Stimulated activated naive CD8-positive, alpha-beta T cell treated with anti-CD3 and anti-CD28 coated beads, Interleukin-15, amount 100 ng/mL, for 72 hours (primary cell): ENCODE data around the gene POLR2L.

Source experiments
- ATAC-seq: fragments of 150-1000 bp; cut with Tn5 transposase; 2 replicates; pipeline ENCODE4 v1.10.0; 2021; ENCODE audit warnings: mild to moderate bottlenecking, moderate library complexity
- DNase-seq, 2 donors: peaks; one replicate each; pipeline ENCODE4 v3.0.0; 2021 to 2022
- H3K27ac Mint-ChIP-seq, 2 donors: one replicate each; pipeline ENCODE4 v1.8.0; 2022; ENCODE audit warnings: mild to moderate bottlenecking in 2 of 2, mixed read lengths in 2 of 2, moderate library complexity in 2 of 2
- H3K27me3 Mint-ChIP-seq: one replicate; pipeline ENCODE4 v1.8.0; 2022; ENCODE audit warnings: mixed read lengths
- H3K4me1 Mint-ChIP-seq: one replicate; pipeline ENCODE4 v1.8.0; 2022; ENCODE audit warnings: mild to moderate bottlenecking, mixed read lengths
- H3K4me3 Mint-ChIP-seq, 2 donors: one replicate each; pipeline ENCODE4 v1.8.0; 2022; ENCODE audit warnings: mild to moderate bottlenecking in 2 of 2, mixed read lengths in 2 of 2, moderate library complexity in 1 of 2
- H3K9me3 Mint-ChIP-seq, 2 donors: one replicate each; pipeline ENCODE4 v1.8.0; 2022; ENCODE audit warnings: mixed read lengths in 2 of 2

Gene POLR2L

DNA sequence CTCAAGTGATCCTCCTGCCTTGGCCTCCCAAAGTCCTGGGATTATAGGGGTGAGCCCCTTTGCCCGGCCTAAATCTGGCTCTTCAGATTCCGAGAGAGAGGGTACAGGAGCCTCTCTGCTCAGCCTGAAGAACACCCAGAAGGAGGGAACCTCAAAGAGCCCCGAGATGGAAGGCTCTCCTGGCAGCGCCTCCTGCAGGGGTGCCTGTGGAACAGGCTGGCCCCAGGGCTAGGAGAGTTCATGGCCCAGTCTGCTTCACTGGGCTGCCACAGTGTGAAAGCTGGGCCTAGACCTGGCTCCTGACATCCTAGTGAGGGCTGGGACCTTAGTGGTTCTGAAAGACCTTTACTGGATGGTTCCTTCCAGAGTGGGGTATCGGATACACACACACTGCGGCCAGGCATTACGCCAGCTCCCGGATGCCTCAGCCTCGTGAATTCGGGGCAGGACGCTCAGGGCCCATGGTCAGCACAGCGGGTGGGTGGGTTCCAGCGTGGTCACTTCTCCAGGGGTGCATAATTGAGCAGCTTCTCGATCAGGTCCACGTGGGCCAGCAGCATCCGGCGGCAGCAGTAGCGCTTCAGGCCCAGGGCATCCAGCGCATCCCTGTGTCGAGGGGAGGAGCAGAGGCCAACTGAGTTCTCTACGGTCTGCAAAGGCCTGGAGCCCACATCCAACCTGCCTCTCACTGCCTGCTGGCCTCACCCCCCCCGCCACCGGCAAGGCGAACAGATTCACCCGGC lies 2.3 kb downstream of the POLR2L start:
- DNase-seq, result no peak
- H3K27me3 Mint-ChIP-seq, result no peaks in the 10 kb centered on the region
- H3K9me3 Mint-ChIP-seq, result no peaks in the 10 kb centered on the region
- ATAC-seq, result no peak
- peak overlapping the region in 1 of 2 donors; percentile 83 for H3K27ac Mint-ChIP-seq
- H3K4me1 Mint-ChIP-seq, result peaks cover 70% of the 10 kb centered on the region
- peak overlapping the region in 1 of 2 donors; percentile 88 for H3K4me3 Mint-ChIP-seq

GRCh38 chr11:839280-839623 lies 3.1 kb downstream of the POLR2L start:
- DNase-seq (no peak), ATAC-seq (no peak)
- no peaks in the 10 kb centered on the region for H3K27me3 Mint-ChIP-seq
- H3K9me3 Mint-ChIP-seq, result no peaks in the 10 kb centered on the region
- peak overlapping the region in 1 of 2 donors; percentile 83 for H3K27ac Mint-ChIP-seq
- no peak overlapping the region for H3K4me3 Mint-ChIP-seq
- peaks cover 70% of the 10 kb centered on the region for H3K4me1 Mint-ChIP-seq

DNA sequence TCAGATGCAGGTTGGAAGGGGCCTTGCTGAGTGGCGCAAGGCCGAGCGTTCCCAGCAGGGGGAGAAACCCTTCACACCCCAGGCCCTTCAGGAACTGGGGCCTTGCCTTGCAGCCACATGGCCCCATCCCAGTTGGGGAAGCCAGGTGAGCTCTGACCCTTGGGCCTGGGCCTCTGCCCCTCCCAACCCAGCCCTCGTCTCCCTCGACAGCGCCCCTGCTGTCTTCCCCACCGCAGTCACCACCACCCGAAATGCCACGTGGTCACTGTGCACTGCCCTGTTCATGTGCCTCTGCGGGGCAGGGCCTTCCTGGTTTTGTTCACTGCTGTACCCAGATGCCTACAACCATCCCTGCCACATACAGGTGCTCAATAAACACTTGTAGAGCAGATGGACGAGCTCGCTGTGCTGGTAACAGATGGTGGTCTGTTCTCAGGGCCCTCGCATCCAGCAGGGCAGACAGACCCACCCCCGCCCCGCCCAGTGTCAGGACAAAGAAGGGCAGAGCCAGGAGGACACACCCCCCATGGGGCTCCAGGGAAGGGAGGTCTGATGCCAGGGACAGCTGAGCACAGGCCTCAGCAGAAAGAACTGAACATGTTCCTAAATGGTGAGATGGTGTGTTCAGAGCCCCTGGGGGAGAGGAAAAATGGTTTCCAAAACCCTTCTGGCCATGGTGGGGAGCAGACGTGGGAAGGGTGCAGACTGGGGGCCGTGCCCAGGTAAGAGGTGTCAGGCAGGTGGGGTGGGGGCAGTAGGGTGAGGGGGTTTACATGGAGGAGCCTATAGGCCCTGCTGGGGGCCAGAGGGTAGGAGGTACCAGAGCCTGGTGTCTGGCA lies 3.7 kb downstream of the POLR2L start:
- Mint-ChIP-seq H3K9me3 (no peaks in the 10 kb centered on the region), H3K4me3 (no peak overlapping the region), H3K4me1 (peaks cover 70% of the 10 kb centered on the region), H3K27ac (no peak overlapping the region), H3K27me3 (no peaks in the 10 kb centered on the region)
- DNase-seq (no peak), ATAC-seq (no peak)

GRCh38 chr11:837990-838307 lies 4.4 kb downstream of the POLR2L start:
- Mint-ChIP-seq H3K27ac (no peak overlapping the region), H3K4me3 (no peak overlapping the region)
- DNase-seq, result no peak

DNA sequence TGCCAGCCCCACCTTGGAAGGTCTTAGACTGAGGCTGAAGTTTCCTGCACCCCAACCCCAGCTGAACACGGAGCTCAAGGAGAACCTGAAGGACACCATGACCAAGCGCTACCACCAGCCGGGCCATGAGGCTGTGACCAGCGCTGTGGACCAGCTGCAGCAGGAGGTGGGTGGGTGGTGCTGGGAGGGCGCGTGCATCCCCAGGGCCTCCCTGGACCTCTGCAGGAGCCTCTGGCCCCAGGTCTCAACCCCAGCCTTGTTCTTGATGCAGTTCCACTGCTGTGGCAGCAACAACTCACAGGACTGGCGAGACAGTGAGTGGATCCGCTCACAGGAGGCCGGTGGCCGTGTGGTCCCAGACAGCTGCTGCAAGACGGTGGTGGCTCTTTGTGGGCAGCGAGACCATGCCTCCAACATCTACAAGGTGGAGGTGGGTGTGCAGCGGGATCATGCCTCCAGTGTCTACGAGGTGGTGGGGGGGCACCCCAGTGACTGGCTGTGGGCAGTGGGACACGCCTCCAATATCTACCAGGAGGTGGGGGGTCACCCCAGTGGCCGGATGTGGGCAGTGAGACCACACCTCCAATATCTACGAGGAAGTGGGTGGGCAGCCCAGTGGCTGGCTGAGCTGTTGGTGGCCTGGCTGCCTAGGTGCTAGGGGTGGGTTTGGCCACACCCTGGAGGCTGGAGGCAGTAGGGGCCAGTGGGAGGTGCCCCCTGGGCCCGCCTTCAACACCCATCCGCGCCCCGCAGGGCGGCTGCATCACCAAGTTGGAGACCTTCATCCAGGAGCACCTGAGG lies 4.9 kb downstream of the POLR2L start:
- Mint-ChIP-seq H3K9me3 (no peaks in the 10 kb centered on the region), H3K4me1 (peaks cover 69% of the 10 kb centered on the region), H3K27ac (no peak overlapping the region), H3K4me3 (no peak overlapping the region), H3K27me3 (peaks cover 2% of the 10 kb centered on the region)
- ATAC-seq (no peak), DNase-seq (no peak)

More at GRCh38 chr11:837990-838307, 4.4 kb downstream of the POLR2L start:
- H3K27me3 Mint-ChIP-seq, result no peaks in the 10 kb centered on the region
- no peak for ATAC-seq
- H3K9me3 Mint-ChIP-seq, result no peaks in the 10 kb centered on the region
- peaks cover 68% of the 10 kb centered on the region for H3K4me1 Mint-ChIP-seq

DNA sequence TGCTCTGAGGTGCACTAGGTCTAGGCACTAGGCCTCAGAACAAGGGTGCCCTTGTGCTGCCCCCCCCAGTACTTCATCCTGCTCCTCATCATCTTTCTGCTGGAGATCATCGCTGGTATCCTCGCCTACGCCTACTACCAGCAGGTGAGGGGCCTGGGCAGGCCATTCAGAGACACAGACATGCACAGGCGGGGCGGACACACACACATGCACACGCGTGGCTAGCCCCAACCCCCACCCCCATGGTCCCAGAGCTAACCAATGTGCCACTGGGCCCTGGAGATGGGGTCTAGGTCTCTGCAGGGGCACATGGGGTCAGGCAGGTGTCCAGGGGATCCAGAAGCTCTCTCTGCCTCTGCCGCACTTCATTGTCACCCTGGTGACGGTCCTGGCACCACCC lies 5.6 kb downstream of the POLR2L start:
- peaks cover 76% of the 10 kb centered on the region for H3K4me1 Mint-ChIP-seq
- no peak overlapping the region for H3K4me3 Mint-ChIP-seq
- H3K27ac Mint-ChIP-seq, result no peak overlapping the region
- DNase-seq, result no peak
- ATAC-seq, result no peak
- peaks cover 9% of the 10 kb centered on the region for H3K27me3 Mint-ChIP-seq
- H3K9me3 Mint-ChIP-seq, result no peaks in the 10 kb centered on the region

DNA sequence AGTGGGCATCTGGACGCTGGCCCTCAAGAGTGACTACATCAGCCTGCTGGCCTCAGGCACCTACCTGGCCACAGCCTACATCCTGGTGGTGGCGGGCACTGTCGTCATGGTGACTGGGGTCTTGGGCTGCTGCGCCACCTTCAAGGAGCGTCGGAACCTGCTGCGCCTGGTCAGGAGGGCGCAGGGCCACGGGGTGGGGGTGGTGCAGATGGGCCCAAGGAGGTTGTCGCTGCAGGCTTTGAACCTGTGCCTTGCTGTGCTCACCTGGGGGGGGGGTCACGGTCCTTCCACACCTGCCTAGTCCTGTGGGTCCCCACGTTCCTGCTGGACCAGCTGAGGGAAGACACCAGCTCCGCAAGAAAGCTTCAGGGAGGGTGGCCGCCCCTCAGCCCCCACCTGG lies 6.1 kb downstream of the POLR2L start:
- Mint-ChIP-seq H3K4me1 (peaks cover 78% of the 10 kb centered on the region), H3K4me3 (no peak overlapping the region), H3K9me3 (no peaks in the 10 kb centered on the region), H3K27ac (no peak overlapping the region), H3K27me3 (peaks cover 13% of the 10 kb centered on the region)
- ATAC-seq (no peak), DNase-seq (no peak)

DNA sequence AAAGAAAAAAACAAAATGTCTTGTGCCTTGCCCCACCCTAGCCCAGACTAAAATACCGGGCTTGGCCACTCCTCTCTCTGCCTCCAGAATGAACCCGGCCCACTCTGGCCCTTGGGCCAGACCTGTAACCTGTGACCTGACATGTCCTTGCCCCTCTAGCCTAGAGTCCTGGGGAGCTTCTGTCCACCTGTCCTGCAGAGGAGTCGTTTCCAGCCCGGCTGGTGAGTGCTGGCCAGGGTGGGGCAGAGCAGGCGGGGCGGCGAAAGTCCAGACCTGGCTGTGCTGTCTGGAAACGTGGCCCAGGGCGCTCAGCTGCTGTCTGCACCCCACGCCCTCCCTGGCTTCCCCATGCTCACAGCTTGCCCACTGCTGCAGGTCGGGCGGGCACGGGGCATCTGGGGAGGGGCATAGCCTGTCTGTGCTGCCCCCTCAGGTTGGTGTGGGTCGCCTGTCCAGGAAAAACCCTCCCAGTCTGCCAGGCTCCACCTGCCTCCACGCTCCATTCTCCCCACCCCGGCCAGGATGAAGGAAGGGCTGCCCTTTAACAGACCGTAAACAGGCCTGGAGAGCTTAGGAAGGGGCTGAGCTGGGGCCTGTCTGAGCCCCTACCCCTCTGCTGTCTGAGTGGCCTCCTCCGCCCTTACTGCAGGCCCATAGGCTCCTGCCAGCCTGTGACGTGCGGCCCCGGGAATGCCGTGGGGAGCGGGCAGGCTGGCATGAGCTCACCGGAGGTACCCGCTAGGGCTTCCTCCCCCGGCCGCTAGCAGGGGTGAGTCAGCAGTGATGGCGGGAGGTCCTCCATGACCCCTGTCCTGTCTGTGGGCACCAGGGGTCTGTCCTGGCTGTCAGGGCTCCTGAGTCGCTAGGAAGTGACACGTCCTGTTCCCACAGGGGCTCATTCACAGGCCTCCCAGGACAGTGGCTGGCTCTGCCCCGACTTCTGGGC lies 7.7 kb downstream of the POLR2L start:
- ATAC-seq, result no peak
- H3K27me3 Mint-ChIP-seq, result peaks cover 30% of the 10 kb centered on the region
- no peak for DNase-seq
- H3K27ac Mint-ChIP-seq, result no peak overlapping the region
- peak overlapping the region; percentile 72 to 79 for H3K4me3 Mint-ChIP-seq
- H3K9me3 Mint-ChIP-seq, result no peaks in the 10 kb centered on the region
- H3K4me1 Mint-ChIP-seq, result peaks cover 75% of the 10 kb centered on the region

DNA sequence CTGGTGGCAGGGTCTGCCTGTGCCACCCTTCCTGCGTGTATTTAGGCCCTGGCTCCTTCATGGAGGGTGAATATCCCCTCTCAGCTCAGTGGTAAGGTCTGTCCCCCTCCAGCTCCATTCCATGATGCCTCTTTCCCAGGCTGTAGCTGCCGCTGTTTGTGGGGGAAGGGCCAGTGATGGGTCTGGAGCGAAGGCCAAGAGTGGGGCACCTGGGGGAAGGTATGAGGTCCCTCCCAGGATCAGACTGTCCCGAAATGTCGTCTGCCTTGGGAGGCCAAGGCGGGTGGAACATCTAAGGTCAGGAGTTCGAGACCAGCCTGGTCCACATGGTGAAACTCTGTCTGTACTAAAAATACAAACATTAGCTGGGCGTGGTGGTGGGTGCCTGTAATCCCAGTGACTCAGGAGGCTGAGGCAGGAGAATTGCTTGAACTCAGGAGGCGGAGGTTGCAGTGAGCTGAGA lies 8.4 kb downstream of the POLR2L start:
- H3K4me3 Mint-ChIP-seq, result peak overlapping the region; percentile 72 to 79
- H3K4me1 Mint-ChIP-seq, result peaks cover 79% of the 10 kb centered on the region
- H3K27me3 Mint-ChIP-seq, result peaks cover 37% of the 10 kb centered on the region
- peak overlapping the region; percentile 61 to 87 for H3K27ac Mint-ChIP-seq
- H3K9me3 Mint-ChIP-seq, result no peaks in the 10 kb centered on the region
- ATAC-seq, result no peak
- no peak for DNase-seq

- H3K27me3 Mint-ChIP-seq, result peaks cover 44% of the 10 kb centered on the region
- DNase-seq, result peak; percentile 52 to 61
- peaks cover 79% of the 10 kb centered on the region for H3K4me1 Mint-ChIP-seq
- H3K27ac Mint-ChIP-seq, result peak overlapping the region in 1 of 2 donors; percentile 87
- H3K4me3 Mint-ChIP-seq, result peak overlapping the region; percentile 72 to 79
- ATAC-seq, result peak; percentile 53
- H3K9me3 Mint-ChIP-seq, result no peaks in the 10 kb centered on the region
Observed at GRCh38 chr11:833114-833791, 9.1 kb downstream of the POLR2L start.

DNA sequence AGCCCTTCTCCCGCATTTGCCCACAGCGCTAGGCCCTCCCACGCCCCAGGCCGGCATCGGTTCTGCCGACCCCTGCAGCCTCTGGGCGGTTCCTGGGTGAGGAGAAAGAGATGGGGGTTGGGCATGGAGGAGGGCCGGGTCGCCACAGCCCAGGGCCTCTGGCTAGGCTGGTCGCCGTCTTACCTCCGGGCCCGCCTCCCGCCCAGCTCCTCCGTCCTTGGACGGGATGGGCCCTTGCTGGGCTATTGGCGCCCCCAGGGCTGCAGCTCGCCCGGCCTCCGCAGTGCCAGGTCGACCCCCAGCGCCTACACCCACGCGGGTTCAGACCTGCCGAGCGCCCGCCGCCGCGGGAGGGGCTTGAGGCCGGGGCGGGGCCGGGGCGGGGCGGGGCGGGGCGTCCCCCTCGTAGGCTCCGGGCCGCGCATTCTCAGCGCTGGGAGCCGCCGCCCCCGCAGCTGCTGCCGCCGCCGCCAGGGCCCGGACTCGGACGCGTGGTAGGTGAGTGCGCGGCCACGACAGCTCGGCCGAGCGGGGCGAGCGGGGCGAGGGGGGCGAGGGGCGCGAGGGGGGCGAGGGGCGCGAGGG lies 9.7 kb downstream of the POLR2L start, which contains the start of gene CD151:
TSS of gene CD151 (plus strand) at position 424 of the 585 bp plus-strand sequence. CDS start 3,118 bp downstream, outside the sequence.
- Mint-ChIP-seq H3K27me3 (peaks cover 50% of the 10 kb centered on the region), H3K9me3 (no peaks in the 10 kb centered on the region), H3K4me1 (peaks cover 82% of the 10 kb centered on the region), H3K27ac (peak within 1 kb of the TSS in 1 of 2 donors; percentile 87), H3K4me3 (peak within 1 kb of the TSS; percentile 72 to 79)
- DNase-seq (peak in 1 of 2 donors; percentile 60), ATAC-seq (peak; percentile 58)

DNA sequence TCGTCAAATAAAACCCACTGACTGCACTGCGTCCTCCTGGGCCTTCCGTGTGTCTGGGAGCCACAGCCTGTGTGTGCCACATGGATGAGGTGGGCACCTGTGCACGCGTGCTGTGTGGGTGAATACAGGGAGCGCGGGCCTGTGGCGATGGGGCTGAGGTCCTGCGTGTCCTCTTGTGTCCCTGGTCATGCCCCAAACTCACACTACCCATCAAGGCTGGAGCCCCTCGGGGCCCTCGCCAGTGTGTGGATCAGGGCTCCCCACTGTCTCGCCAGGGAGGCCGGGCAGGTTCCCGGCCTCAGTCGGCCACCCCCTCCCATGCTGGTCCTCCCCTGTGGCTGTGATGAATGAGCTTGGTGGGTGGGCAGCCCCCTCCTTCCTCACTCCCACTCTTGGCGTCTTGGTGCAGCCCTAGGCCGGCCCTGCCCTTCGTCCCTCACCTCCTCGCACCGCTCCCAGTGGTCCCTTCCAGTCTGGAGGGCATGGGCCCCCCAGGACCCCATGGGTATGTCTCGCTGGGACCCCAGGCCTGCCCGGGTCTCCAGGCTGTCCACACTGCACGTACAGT lies 10.3 kb downstream of the POLR2L start:
- no peak for ATAC-seq
- Mint-ChIP-seq H3K4me1 (peaks cover 81% of the 10 kb centered on the region), H3K9me3 (no peaks in the 10 kb centered on the region), H3K4me3 (peak overlapping the region; percentile 58 to 68), H3K27me3 (peaks cover 54% of the 10 kb centered on the region), H3K27ac (no peak overlapping the region)
- no peak for DNase-seq

- Mint-ChIP-seq H3K27me3 (peaks cover 54% of the 10 kb centered on the region), H3K4me3 (peak overlapping the region; percentile 58 to 68), H3K9me3 (no peaks in the 10 kb centered on the region), H3K27ac (peak overlapping the region in 1 of 2 donors; percentile 85), H3K4me1 (peaks cover 83% of the 10 kb centered on the region)
- ATAC-seq (no peak), DNase-seq (peak in 1 of 2 donors; percentile 16)
Observed at GRCh38 chr11:831118-831864, 11.0 kb downstream of the POLR2L start.
